T-cell (primary cell): Measurements from ENCODE around the gene TCAP. TPM values are rescaled to one million over a fixed set of nuclear protein-coding genes. Genes with fewer than 3 reads are reported as not detected.

Experiments used
- ATAC-seq, 4 experiments: fragments of 200-7000 bp in 3 of 4; fragments of 150-1000 bp in 1 of 4; cut with Tn5 transposase; replicated peaks in 1 of 4; 1 replicate in 3 of 4; 2 replicates in 1 of 4; pipeline ENCODE4 v1.10.0; 2021; ENCODE audit warnings: moderate library complexity in 3 of 4, mild to moderate bottlenecking in 2 of 4, moderate number of reproducible peaks in 1 of 4
- CTCF ChIA-PET, 2 donors: fragments of 300-600 bp; sonication (Branson Sonifier 250); formaldehyde crosslinking; loops; one replicate each; lab custom pipeline; 2022; ENCODE audit warnings: antibody characterized with exemption in 2 of 2; lab: Charles Lee
- POLR2A ChIA-PET, 2 donors: fragments of 300-600 bp; sonication (Branson Sonifier 250); formaldehyde crosslinking; loops; one replicate each; lab custom pipeline; 2022; ENCODE audit warnings: antibody characterized with exemption in 2 of 2; lab: Charles Lee
- DNase-seq, 35 experiments: peaks; one replicate each; pipeline versions ENCODE4 v3.0.0 to v3.0.0-alpha.2; 2013 to 2023
- H3K27ac ChIP-seq: one replicate; pipeline ENCODE4 v1.5.1; 2013; ENCODE audit warnings: low read length
- H3K27me3 ChIP-seq, 2 experiments: replicated peaks in 1 of 2; 1 replicate in 1 of 2; 2 replicates in 1 of 2; pipeline versions ENCODE4 v1.6.1 to v1.7.0; 2013; ENCODE audit warnings: low read length in 1 of 2, mixed read lengths in 1 of 2; ENCODE audit not compliant: control insufficient read depth in 2 of 2, insufficient read depth in 2 of 2; ENCODE audit errors: extremely low read depth in 1 of 2
- H3K36me3 ChIP-seq, 2 donors: 1 replicate in 1 of 2; 2 replicates in 1 of 2; pipeline versions ENCODE4 v1.6.1 to v1.7.0; 2013; ENCODE audit warnings: low read length in 1 of 2; ENCODE audit not compliant: control insufficient read depth in 2 of 2, insufficient read depth in 1 of 2; ENCODE audit errors: extremely low read depth in 1 of 2
- H3K4me1 ChIP-seq, 2 experiments: 1 replicate in 1 of 2; 2 replicates in 1 of 2; pipeline versions ENCODE4 v1.6.1 to v1.7.0; 2013; ENCODE audit warnings: low read length in 2 of 2, mixed read lengths in 1 of 2; ENCODE audit not compliant: insufficient read depth in 2 of 2, control insufficient read depth in 1 of 2; ENCODE audit errors: extremely low read depth in 1 of 2
- H3K4me3 ChIP-seq, 2 donors: 1 replicate in 1 of 2; 2 replicates in 1 of 2; pipeline versions ENCODE4 v1.5.1 to v1.7.0; 2013; ENCODE audit warnings: mild to moderate bottlenecking in 2 of 2, low read length in 1 of 2, moderate library complexity in 1 of 2; ENCODE audit not compliant: control insufficient read depth in 1 of 2; ENCODE audit errors: extremely low read depth in 1 of 2
- H3K9me3 ChIP-seq: 2 replicates; pipeline ENCODE4 v1.7.0; 2013
- H3K27ac Mint-ChIP-seq, 2 donors: one replicate each; pipeline ENCODE4 v1.8.0; 2020 to 2021; ENCODE audit warnings: mild to moderate bottlenecking in 2 of 2, mixed read lengths in 2 of 2
- H3K27me3 Mint-ChIP-seq, 2 donors: one replicate each; pipeline ENCODE4 v1.8.0; 2021 to 2022; ENCODE audit warnings: mixed read lengths in 2 of 2
- H3K36me3 Mint-ChIP-seq: one replicate; pipeline ENCODE4 v1.8.0; 2021; ENCODE audit warnings: mixed read lengths
- H3K4me1 Mint-ChIP-seq, 3 donors: one replicate each; pipeline ENCODE4 v1.8.0; 2020 to 2022; ENCODE audit warnings: mixed read lengths in 3 of 3, mild to moderate bottlenecking in 1 of 3
- H3K4me3 Mint-ChIP-seq, 3 donors: one replicate each; pipeline ENCODE4 v1.8.0; 2020 to 2022; ENCODE audit warnings: mild to moderate bottlenecking in 3 of 3, mixed read lengths in 3 of 3, moderate library complexity in 3 of 3
- H3K9me3 Mint-ChIP-seq, 3 donors: one replicate each; pipeline ENCODE4 v1.8.0; 2020 to 2022; ENCODE audit warnings: mixed read lengths in 3 of 3
- WGBS: methylation state at CpG from one replicate; pipeline ENCODE4 v1.1.5; 2013; ENCODE audit warnings: missing lambda C conversion rate; ENCODE audit not compliant: insufficient coverage; 5-methylcytosine and 5-hydroxymethylcytosine counted together
- total RNA-seq, 35 experiments: library from RNA in 6 of 35; stranded (reverse) in 6 of 35; fragments of 120-200 nt in 1 of 35; gene quantifications; one replicate each; pipeline versions ENCODE4 v1.2.1 to v1.2.4 and lab custom pipeline; 2013 to 2026

TCAP gene
- total RNA-seq, 5 donors from 2014 or later (not counting 1 experiment from before 2014, with no cell fraction given), result 2.2 to 7.8 (median 6.6) TPM

- ATAC-seq, result no peak
- no peaks in the 10 kb centered on the region for H3K9me3 Mint-ChIP-seq
- Histone ChIP-seq H3K4me1 (peaks cover 14 to 46% of the 10 kb centered on the region in 2 experiments), H3K36me3 (peaks cover 13 to 56% of the 10 kb centered on the region in 2 donors), H3K4me3 (no peak overlapping the region), H3K9me3 (no peaks in the 10 kb centered on the region), H3K27ac (no peak overlapping the region), H3K27me3 (peaks cover 0 to 14% of the 10 kb centered on the region in 2 experiments)
- peaks cover 5 to 7% of the 10 kb centered on the region in 2 donors for H3K27me3 Mint-ChIP-seq
- peak overlapping the region in 1 of 3 donors; percentile 19 for H3K4me3 Mint-ChIP-seq
- H3K36me3 Mint-ChIP-seq, result peaks cover 25% of the 10 kb centered on the region
- no peak overlapping the region for H3K27ac Mint-ChIP-seq
- ChIA-PET POLR2A (no interaction called here), CTCF (no interaction called here)
- no peak for DNase-seq
- 100% methylated on average over 2 of the region's 8 CpGs for WGBS
- peaks cover 20 to 29% (median 26%) of the 10 kb centered on the region in 3 donors for H3K4me1 Mint-ChIP-seq
Observed at GRCh38 chr17:39661744-39662541, 3.2 kb upstream of the TCAP start.

GRCh38 chr17:39662551-39663339, 2.4 kb upstream of the TCAP start:
- H3K27me3 ChIP-seq, result peaks cover 0 to 22% of the 10 kb centered on the region in 2 experiments
- no peaks in the 10 kb centered on the region for H3K9me3 ChIP-seq
- DNase-seq (no peak), ATAC-seq (no peak)
- H3K4me1 ChIP-seq, result peaks cover 13 to 50% of the 10 kb centered on the region in 2 experiments
- no peaks in the 10 kb centered on the region for H3K9me3 Mint-ChIP-seq
- peaks cover 7 to 8% of the 10 kb centered on the region in 2 donors for H3K27me3 Mint-ChIP-seq
- no peak overlapping the region for H3K27ac ChIP-seq
- H3K4me3 ChIP-seq, result no peak overlapping the region
- peaks cover 23% of the 10 kb centered on the region for H3K36me3 Mint-ChIP-seq
- peaks cover 13 to 51% of the 10 kb centered on the region in 2 donors for H3K36me3 ChIP-seq
- ChIA-PET CTCF (no interaction called here), POLR2A (no interaction called here)
- 92% methylated on average over 19 of the region's 22 CpGs for WGBS
- H3K4me3 Mint-ChIP-seq, result no peak overlapping the region
- no peak overlapping the region for H3K27ac Mint-ChIP-seq
- H3K4me1 Mint-ChIP-seq, result peaks cover 21 to 29% (median 26%) of the 10 kb centered on the region in 3 donors

GRCh38 chr17:39663340-39663687, 1.8 kb upstream of the TCAP start:
- H3K4me3 Mint-ChIP-seq, result no peak overlapping the region
- DNase-seq (no peak), ATAC-seq (no peak)
- WGBS, result no CpG with 5 or more reads among the region's 4 CpGs
- Histone ChIP-seq H3K36me3 (peaks cover 13 to 45% of the 10 kb centered on the region in 2 donors), H3K4me3 (no peak overlapping the region), H3K27me3 (peaks cover 0 to 26% of the 10 kb centered on the region in 2 experiments), H3K27ac (no peak overlapping the region), H3K4me1 (peaks cover 13 to 48% of the 10 kb centered on the region in 2 experiments), H3K9me3 (no peaks in the 10 kb centered on the region)
- ChIA-PET CTCF (no interaction called here), POLR2A (interaction anchor here in 1 of 2 donors (0.7 kb wide), 1 partner anchor 42 kb away, joined by 3 read pairs; no protein-coding TSS in a partner anchor)
- H3K27me3 Mint-ChIP-seq, result peaks cover 7 to 8% of the 10 kb centered on the region in 2 donors
- no peak overlapping the region for H3K27ac Mint-ChIP-seq
- H3K36me3 Mint-ChIP-seq, result peaks cover 19% of the 10 kb centered on the region
- peaks cover 15 to 25% (median 22%) of the 10 kb centered on the region in 3 donors for H3K4me1 Mint-ChIP-seq
- H3K9me3 Mint-ChIP-seq, result no peaks in the 10 kb centered on the region

- Mint-ChIP-seq H3K27me3 (peaks cover 12% of the 10 kb centered on the region in 2 donors), H3K9me3 (no peaks in the 10 kb centered on the region), H3K27ac (peak overlapping the region in 1 of 2 donors; percentile 74), H3K36me3 (peaks cover 19% of the 10 kb centered on the region), H3K4me3 (no peak overlapping the region), H3K4me1 (peaks cover 16 to 25% (median 24%) of the 10 kb centered on the region in 3 donors)
- DNase-seq, result no peak
- no peak overlapping the region for H3K27ac ChIP-seq
- WGBS, result 83% methylated on average over 13 of the region's 17 CpGs
- no peak for ATAC-seq
- peaks cover 10 to 48% of the 10 kb centered on the region in 2 experiments for H3K4me1 ChIP-seq
- H3K4me3 ChIP-seq, result no peak overlapping the region
- POLR2A ChIA-PET, result interaction anchor here in 1 of 2 donors (0.7 kb wide), 1 partner anchor 42 kb away, joined by 3 read pairs; no protein-coding TSS in a partner anchor
- H3K27me3 ChIP-seq, result peaks cover 0 to 31% of the 10 kb centered on the region in 2 experiments
- CTCF ChIA-PET, result no interaction called here
- no peaks in the 10 kb centered on the region for H3K9me3 ChIP-seq
- peaks cover 13 to 40% of the 10 kb centered on the region in 2 donors for H3K36me3 ChIP-seq
Observed at GRCh38 chr17:39663688-39664580, 1.2 kb upstream of the TCAP start.

GRCh38 chr17:39665642-39666224, 584 bp downstream of the TCAP start:
- Mint-ChIP-seq H3K4me1 (peaks cover 9 to 17% (median 15%) of the 10 kb centered on the region in 3 donors), H3K27me3 (peaks cover 12 to 16% of the 10 kb centered on the region in 2 donors), H3K4me3 (peak overlapping the region in 1 of 3 donors; percentile 59), H3K9me3 (no peaks in the 10 kb centered on the region), H3K27ac (no peak overlapping the region), H3K36me3 (peaks cover 9% of the 10 kb centered on the region)
- CTCF ChIA-PET, result interaction anchor here (1.0 to 1.6 kb wide), 2 partner anchors 12 to 22 kb away, joined by 3 to 4 read pairs; partner anchors contain the start of gene PGAP3 (in 1 of the 2)
- no peak overlapping the region for H3K27ac ChIP-seq
- peak in 1 of 35 experiments; percentile 36 for DNase-seq
- POLR2A ChIA-PET, result no interaction called here
- peaks cover 2 to 40% of the 10 kb centered on the region in 2 experiments for H3K4me1 ChIP-seq
- peak in 3 of 4 experiments; percentile 13 to 36 (median 21) for ATAC-seq
- no peak overlapping the region for H3K4me3 ChIP-seq
- peaks cover 0 to 49% of the 10 kb centered on the region in 2 experiments for H3K27me3 ChIP-seq
- H3K36me3 ChIP-seq, result peaks cover 5 to 22% of the 10 kb centered on the region in 2 donors
- no peaks in the 10 kb centered on the region for H3K9me3 ChIP-seq
- WGBS, result 63% methylated on average over 12 of the region's 17 CpGs
